Activated CD8-positive, alpha-beta memory T cell treated with anti-CD3 and anti-CD28 coated beads, Interleukin-2, amount 50 U/mL, for 48 hours (primary cell): ENCODE data around the gene DHTKD1.

ENCODE experiments used
- DNase-seq: peaks from one replicate; pipeline ENCODE4 v3.0.0-alpha.2; 2020

DHTKD1 gene

DNA sequence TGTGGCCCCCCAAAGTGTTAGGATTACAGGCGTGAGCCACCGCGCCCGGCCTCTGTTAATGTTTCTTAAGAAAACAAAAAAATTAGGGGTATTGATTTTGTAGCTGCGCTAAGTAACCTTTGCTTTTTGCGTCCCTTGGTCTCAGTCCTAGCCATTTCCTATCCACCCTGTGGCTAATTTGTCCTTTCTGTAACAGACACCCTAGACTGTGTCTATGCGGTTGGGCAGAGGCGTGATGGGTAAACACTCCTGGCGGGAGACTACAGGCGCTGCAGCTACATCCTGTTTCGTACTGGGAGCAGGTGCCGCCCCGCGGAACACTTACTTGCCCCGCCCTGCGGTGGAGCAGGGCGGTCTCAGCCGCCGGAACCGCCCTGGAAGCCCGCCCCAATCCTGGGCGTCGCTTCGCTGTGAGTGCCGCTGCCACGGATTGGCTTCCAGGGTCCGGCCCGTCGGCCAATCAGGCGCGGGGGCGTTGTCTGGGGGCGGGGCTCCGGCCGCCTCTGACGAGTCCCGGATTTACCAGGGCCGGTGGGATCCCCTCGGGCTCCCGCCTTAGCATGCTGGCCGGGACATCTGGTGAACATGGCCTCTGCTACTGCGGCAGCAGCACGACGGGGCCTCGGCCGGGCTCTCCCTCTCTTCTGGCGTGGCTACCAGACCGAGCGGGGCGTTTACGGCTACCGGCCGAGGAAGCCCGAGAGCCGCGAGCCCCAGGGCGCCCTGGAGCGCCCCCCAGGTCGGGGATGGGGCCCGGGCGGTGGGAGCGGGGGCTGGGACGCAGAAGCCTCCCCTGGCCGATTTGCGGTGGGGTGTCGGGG is at the start of gene DHTKD1:
Gene DHTKD1, plus strand, starts transcription at position 506 of the 821 bp plus-strand sequence. Its CDS starts 80 bp downstream, at position 586.
- DNase-seq: peak; percentile 100

DNA sequence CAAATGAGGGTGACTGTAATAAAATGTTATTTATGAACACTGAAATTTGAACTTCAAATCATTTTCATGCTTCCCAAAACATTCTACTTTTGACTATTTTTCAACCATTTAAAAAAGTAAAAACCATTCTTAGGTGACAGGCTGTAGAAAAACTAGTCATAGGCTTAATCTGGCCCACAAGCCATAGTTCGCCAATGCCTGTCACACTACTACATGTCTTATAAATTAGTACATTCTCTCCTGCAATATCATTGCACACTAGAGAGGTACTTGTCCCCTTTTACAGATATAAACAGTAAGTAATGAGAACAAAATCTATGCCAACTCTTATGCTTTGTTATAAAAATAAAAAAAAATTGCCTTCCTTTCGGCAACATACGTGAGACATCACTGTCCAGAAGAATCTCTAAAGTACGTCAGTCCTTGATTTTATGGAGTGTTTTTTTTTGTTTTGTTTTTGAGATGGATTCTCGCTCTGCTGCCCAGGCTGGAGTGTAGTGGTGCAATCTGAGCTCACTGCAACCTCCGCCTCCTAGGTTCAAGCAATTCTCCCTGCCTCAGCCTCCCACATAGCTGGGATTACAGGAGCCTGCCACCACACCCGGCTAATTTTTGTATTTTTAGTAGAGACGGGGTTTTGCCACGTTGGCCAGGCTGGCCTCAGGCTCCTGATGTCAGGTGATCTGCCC is 49.3 kb upstream of the DHTKD1 start:
- DNase-seq: no peak

DNA sequence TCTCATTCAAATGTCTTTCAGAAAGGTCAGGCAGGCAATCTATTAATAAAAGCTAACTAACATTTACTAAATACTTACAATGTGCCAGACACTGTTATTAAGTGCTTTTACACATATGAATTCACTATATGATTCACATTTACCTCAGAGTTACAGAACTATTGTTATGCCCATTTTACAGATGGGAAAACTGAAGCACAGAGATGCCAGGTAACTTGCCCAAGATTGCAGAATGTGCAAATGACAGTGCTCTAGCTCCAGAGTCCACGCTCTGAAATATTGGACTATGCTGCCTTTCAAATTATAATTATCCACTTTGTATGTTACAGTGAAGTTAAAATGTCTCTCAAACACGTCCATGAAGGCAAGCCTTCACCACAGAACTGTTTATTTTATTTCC is 48.2 kb upstream of the DHTKD1 start:
- DNase-seq: no peak

GRCh38 chr10:12022580-12023257 is 46.0 kb upstream of the DHTKD1 start:
- no peak for DNase-seq

- no peak for DNase-seq
These were observed 43.2 kb upstream of the DHTKD1 start for GRCh38 chr10:12025591-12025990.

DNA sequence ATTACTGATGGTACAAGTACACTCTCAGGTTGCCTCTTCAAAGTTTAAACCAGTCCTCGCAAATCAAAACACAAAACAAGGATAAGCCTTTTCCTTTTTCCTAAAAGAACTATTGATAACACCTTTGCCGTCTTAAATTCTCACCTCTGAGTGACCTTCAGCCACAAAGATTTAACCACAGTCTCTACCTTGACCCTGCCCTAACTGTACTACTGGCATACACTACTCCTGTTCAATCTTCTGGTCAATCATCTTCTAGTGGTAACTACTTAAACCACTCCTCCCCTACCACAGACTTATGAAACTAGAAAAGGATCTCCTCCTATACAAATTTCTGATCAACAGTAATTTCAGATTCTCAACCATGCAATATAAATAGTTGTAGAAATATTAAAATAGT is 41.2 kb upstream of the DHTKD1 start:
- no peak for DNase-seq

GRCh38 chr10:12031404-12031803 is 37.4 kb upstream of the DHTKD1 start:
- DNase-seq: no peak

- no peak for DNase-seq
These were observed 32.6 kb upstream of the DHTKD1 start for GRCh38 chr10:12036073-12036655.

GRCh38 chr10:12041766-12042408 is 26.9 kb upstream of the DHTKD1 start:
- peak; percentile 63 for DNase-seq

DNA sequence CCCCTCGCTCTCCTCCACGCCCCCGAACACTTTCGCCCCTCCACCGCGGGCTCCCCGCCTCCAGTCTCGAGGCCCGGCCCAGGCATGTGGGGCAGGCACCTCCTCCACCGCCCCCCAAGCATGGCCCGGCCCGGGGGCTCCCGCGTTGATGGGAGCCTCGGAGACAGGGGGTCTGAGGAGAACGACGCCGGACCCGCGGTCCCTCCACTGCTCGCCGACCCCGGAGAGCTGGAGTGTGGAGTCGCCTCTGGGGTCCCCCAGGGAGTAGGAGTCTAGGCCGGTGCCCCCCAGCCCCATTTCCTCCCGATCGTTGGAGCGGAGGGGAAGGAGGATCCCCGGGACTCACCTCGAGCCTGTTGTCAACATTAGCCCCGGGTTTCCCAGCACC is 26.4 kb upstream of the DHTKD1 start:
- DNase-seq: peak; percentile 81

- peak; percentile 97 for DNase-seq
These were observed 25.7 kb upstream of the DHTKD1 start, which contains the start of gene UPF2 for GRCh38 chr10:12042797-12043651. UPF2 (minus strand) TSS chr10:12042809; CDS start chr10:12035423, 7,386 bp downstream.

GRCh38 chr10:12045596-12045995 is 23.2 kb upstream of the DHTKD1 start:
- DNase-seq: no peak

DNA sequence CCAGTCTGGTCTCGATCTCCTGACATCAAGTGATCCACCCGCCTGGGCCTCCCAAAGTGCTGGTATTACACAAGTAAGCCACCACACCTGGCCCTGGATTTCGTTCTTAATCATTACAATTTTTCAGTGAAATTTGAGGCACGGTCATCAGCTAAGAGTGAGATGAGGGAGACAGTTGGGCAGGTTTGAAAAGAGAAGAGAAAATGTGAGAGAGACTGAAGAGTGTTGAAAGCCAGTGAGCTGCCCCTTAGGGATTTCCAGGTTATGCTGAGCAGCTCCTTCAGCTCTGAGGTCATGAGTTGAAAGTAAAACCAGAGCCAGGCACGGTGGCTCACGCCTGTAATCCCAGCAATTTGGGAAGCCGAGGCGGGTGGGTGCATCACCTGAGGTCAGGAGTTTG is 20.2 kb upstream of the DHTKD1 start:
- DNase-seq: no peak

- no peak for DNase-seq
These were observed 18.2 kb upstream of the DHTKD1 start for GRCh38 chr10:12050528-12050927.

DNA sequence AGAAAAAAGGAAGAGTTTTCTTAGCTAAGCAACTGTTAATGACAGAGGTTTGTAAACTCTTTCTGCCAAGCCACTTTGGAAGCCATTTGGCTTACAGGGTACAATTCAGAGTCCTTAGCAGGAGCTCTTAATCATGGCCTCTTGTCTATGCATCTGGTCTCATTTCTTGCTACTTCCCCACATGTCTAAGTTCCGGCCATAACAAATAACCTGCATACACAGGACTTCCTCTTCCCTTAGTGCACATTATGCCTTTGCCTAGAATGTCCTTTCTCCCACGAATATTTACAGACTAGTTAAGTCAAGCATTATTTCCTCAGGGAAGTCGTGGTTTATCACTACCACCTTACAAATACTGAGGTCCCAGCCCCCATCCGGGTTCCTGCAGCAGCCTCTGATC is 17.5 kb upstream of the DHTKD1 start:
- no peak for DNase-seq

GRCh38 chr10:12055732-12056131 is 13.0 kb upstream of the DHTKD1 start:
- no peak for DNase-seq

DNA sequence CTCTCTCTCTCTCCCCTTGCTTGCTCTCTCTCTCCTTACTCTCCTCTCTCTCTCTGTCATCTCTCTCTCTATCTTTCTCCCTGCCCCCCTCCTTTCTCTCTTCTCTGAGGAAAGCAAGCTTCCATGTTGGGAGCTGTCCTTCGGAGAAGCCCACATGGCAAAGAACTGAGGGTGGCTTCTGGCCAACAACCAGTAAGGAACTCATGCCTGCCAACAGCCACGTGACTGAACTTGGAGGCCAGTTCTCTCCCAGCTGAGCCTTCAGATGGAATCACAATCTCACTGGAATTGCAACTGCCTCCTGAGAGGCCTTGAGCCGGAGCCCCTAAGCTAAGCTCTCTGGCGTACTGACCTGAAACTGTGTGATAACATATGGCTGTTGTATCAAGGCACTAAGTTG is 12.0 kb upstream of the DHTKD1 start:
- no peak for DNase-seq

- DNase-seq: no peak
These were observed 7.6 kb upstream of the DHTKD1 start for GRCh38 chr10:12061124-12061523.

DNA sequence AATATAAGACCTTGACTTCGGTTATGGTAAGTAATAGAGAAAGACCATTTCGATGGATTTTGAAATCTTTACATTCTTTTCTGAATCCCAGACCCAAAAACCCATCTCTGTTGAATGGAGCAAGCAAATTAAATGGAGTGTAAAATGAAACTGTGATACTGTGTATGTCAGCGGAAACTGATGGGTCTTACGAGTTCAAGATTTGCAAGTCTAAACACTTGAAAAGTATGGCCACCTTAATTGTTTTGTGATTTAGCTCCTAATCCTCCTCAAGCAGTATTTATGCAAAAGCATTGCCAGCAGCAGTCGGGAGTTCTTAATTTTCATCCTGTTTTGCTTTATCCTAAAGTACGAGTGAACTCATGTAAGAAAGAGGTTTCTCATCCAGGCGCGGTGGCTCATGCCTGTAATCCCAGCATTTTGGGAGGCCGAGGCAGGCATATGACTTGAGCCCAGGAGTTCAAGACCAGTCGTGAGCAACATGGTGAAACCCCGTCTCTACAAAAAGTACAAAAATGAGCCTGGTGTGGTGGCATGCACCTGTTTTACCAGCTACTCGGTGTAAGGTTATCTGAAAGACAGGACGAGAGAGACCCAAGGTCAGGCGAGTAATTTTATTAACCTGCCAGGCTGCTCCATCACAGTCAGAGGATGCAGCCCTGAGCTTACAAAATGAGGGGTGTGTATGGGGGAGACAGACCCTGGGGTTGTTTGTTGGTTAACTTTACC is 5.8 kb upstream of the DHTKD1 start:
- DNase-seq: no peak

DNA sequence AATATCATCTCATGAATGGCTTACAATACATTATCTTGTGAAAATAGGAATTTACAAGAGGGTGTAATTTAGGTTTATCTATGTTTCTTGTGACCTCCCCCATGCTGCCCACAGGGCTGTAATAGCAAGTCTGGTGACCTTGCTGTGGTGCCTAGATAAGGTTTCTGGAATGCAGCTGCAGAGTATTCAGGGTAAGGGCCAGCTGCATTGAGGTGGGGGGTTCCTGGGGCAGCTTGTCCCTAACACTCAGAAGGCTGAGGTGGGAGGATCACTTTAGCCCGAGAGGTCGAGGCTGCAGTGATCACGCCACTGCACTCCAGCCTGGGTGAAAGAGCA is 5.3 kb upstream of the DHTKD1 start:
- no peak for DNase-seq

DNA sequence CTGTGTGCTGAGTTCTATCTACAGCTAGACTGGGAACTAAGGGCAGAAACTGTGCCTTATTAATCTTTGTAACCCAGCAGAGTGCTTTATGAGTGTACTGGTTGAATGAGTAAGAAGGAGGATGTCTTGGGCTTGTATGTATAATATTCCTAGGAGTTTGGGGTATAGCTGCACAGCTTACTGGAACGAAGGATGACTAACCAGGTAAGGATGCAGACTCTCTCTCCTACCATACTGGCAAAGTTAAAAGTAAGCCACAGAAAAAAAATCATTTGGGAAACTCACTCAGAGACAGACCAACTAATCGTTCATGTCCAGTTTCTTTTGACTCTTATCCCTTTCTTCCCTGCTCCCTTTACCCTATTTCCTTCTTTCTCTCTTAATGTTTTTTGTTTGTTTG is 1.4 kb upstream of the DHTKD1 start:
- no peak for DNase-seq
